Head of caudate nucleus (tissue), 42 donors: ENCODE data around the gene NTN1.
"Not testable (repeated sequence)": the region's sequence is repeated elsewhere in the genome, so short reads cannot be mapped to it uniquely, and the experiment has no call there.

Source experiments
- DNase-seq, 42 donors: peaks; one replicate each; pipeline versions ENCODE4 v3.0.0 to v3.0.0-alpha.2; 2020 to 2021; ENCODE audit warnings: mixed read lengths in 7 of 42
- intact Hi-C: fragments of 100-400 bp; cut with DNase I; formaldehyde crosslinking; loops from one replicate; pipeline ENCODE4 v1.15.0; 2022

NTN1 gene

GRCh38 chr17:9071811-9072498, 50.6 kb downstream of the NTN1 start:
- intact Hi-C loops, result no loop called here
- no peak for DNase-seq

- peak in 14 of 42 donors; percentile 3 to 54 (median 23) for DNase-seq
- intact Hi-C loops, result no loop called here
Measured at GRCh38 chr17:9072696-9073339, 51.5 kb downstream of the NTN1 start.

GRCh38 chr17:9074131-9074530, 52.8 kb downstream of the NTN1 start:
- intact Hi-C loops, result no loop called here
- DNase-seq, result no peak

GRCh38 chr17:9079461-9080103, 58.3 kb downstream of the NTN1 start:
- no peak for DNase-seq
- intact Hi-C loops, result no loop called here

- intact Hi-C loops, result no loop called here
- no peak for DNase-seq
Measured at GRCh38 chr17:9080296-9080914, 59.1 kb downstream of the NTN1 start.

GRCh38 chr17:9080983-9081382, 59.7 kb downstream of the NTN1 start:
- intact Hi-C loops, result no loop called here
- DNase-seq, result no peak

GRCh38 chr17:9086577-9086976, 65.3 kb downstream of the NTN1 start:
- intact Hi-C loops, result no loop called here
- DNase-seq, result no peak

- DNase-seq, result no peak
- intact Hi-C loops, result no loop called here
Measured at GRCh38 chr17:9087921-9088320, 66.6 kb downstream of the NTN1 start.

GRCh38 chr17:9090641-9091096, 69.4 kb downstream of the NTN1 start:
- peak in 29 of 42 donors; percentile 8 to 55 (median 25) for DNase-seq
- intact Hi-C loops, result no loop called here

- DNase-seq, result no peak
- intact Hi-C loops, result no loop called here
Measured at GRCh38 chr17:9094193-9094592, 72.9 kb downstream of the NTN1 start.

GRCh38 chr17:9095390-9095789, 74.1 kb downstream of the NTN1 start:
- no peak for DNase-seq
- intact Hi-C loops, result no loop called here

GRCh38 chr17:9098242-9098825, 77.0 kb downstream of the NTN1 start:
- intact Hi-C loops, result no loop called here
- no peak for DNase-seq

- intact Hi-C loops, result loop anchor here (5.0 kb wide), 1 partner anchor 51 kb away; no protein-coding TSS in a partner anchor
- DNase-seq, result no peak
Measured at GRCh38 chr17:9101356-9101755, 80.0 kb downstream of the NTN1 start.

- not testable (repeated sequence) for DNase-seq
- intact Hi-C loops, result loop anchor here (5.0 kb wide), 1 partner anchor 49 kb away; no protein-coding TSS in a partner anchor
Measured at GRCh38 chr17:9103193-9103592, 81.9 kb downstream of the NTN1 start.

- intact Hi-C loops, result loop anchor here (5.0 kb wide), 1 partner anchor 48 kb away; no protein-coding TSS in a partner anchor
Measured at GRCh38 chr17:9104370-9105041, 83.2 kb downstream of the NTN1 start.

GRCh38 chr17:9105068-9105868, 84.0 kb downstream of the NTN1 start:
- peak in 31 of 42 donors; percentile 12 to 85 (median 41) for DNase-seq
- intact Hi-C loops, result no loop called here

More at GRCh38 chr17:9104370-9105041, 83.2 kb downstream of the NTN1 start:
- DNase-seq, result peak in 4 of 42 donors; percentile 13 to 44 (median 26)

- intact Hi-C loops, DNase-seq: not testable (repeated sequence)
Measured at GRCh38 chr17:9106278-9106677, 85.0 kb downstream of the NTN1 start.

GRCh38 chr17:9107527-9107926, 86.2 kb downstream of the NTN1 start:
- intact Hi-C loops, result no loop called here
- no peak for DNase-seq
